ENCODE data around the gene HOXD13. TPM values are rescaled to one million over a fixed set of nuclear protein-coding genes. Genes with fewer than 3 reads are reported as not detected.

HOXD13 gene
- polyA plus RNA-seq (ENCODE audit: insufficient read length in 10 of 10), result under 1 TPM in 1 of 10 donors, not detected in 9; 0.11 TPM
- long read RNA-seq, donor 1, result 0 reads
- long read RNA-seq, donor 2, result 0 reads
- long read RNA-seq, donor 3, result 0 reads
- long read RNA-seq, donor 4, result 0 reads
- long read RNA-seq, donor 5, result 0 reads
- long read RNA-seq, donor 6, result 0 reads
- long read RNA-seq, donor 7, result 0 reads
- long read RNA-seq, donor 8, result 0 reads
- long read RNA-seq, donor 9, result 0 reads

GRCh38 chr2:176092270-176093144 is at the start of gene HOXD13:
TSS of gene HOXD13 (plus strand) at chr2:176092721. CDS start at chr2:176092891, 170 bp downstream.
- DNase-seq, result peak in 1 of 3 donors; percentile 72

GRCh38 chr2:176056406-176056805 is 36.1 kb upstream of the HOXD13 start:
- peak in 1 of 3 donors; percentile 22 for DNase-seq

- peak in 1 of 3 donors; percentile 9 for DNase-seq
These were observed 28.6 kb upstream of the HOXD13 start for GRCh38 chr2:176063958-176064357.

GRCh38 chr2:176066645-176067588 is 25.6 kb upstream of the HOXD13 start:
- DNase-seq, result peak in 1 of 3 donors; percentile 67

- peak in 1 of 3 donors; percentile 39 for DNase-seq
These were observed 24.7 kb upstream of the HOXD13 start for GRCh38 chr2:176067589-176068418.

GRCh38 chr2:176068419-176068832 is 24.1 kb upstream of the HOXD13 start:
- peak in 1 of 3 donors; percentile 44 for DNase-seq

GRCh38 chr2:176071330-176072291 is 20.9 kb upstream of the HOXD13 start:
- DNase-seq, result peak in 1 of 3 donors; percentile 15

GRCh38 chr2:176072292-176072669 is 20.2 kb upstream of the HOXD13 start:
- peak in 1 of 3 donors; percentile 9 for DNase-seq

GRCh38 chr2:176072951-176073904 is 19.3 kb upstream of the HOXD13 start:
- peak in 1 of 3 donors; percentile 32 for DNase-seq

- peak in 1 of 3 donors; percentile 11 for DNase-seq
These were observed 17.5 kb upstream of the HOXD13 start for GRCh38 chr2:176074919-176075425.

GRCh38 chr2:176075481-176075880 is 17.0 kb upstream of the HOXD13 start:
- peak in 1 of 3 donors; percentile 65 for DNase-seq

GRCh38 chr2:176076063-176076462 is 16.5 kb upstream of the HOXD13 start:
- no peak for DNase-seq

- peak in 1 of 3 donors; percentile 66 for DNase-seq
These were observed 15.7 kb upstream of the HOXD13 start for GRCh38 chr2:176076796-176077195.

GRCh38 chr2:176078541-176079284 is 13.8 kb upstream of the HOXD13 start:
- DNase-seq, result peak in 1 of 3 donors; percentile 58

- DNase-seq, result peak in 1 of 3 donors; percentile 48
These were observed 13.2 kb upstream of the HOXD13 start for GRCh38 chr2:176079285-176079830.

- DNase-seq, result peak in 1 of 3 donors; percentile 66
These were observed 12.5 kb upstream of the HOXD13 start for GRCh38 chr2:176079831-176080539.
